Stimulated activated CD8-positive, alpha-beta memory T cell treated with anti-CD3 and anti-CD28 coated beads, Interleukin-2, amount 100 ng/mL, for 1 hour (primary cell): ENCODE measurements around the gene JUNB.
"Not testable (repeated sequence)": the region's sequence is repeated elsewhere in the genome, so short reads cannot be mapped to it uniquely, and the experiment has no call there.

ENCODE experiments used
- DNase-seq, 2 donors: peaks; one replicate each; pipeline ENCODE4 v3.0.0-alpha.2; 2020; ENCODE audit warnings: low read depth in 2 of 2

JUNB gene

GRCh38 chr19:12804051-12804450, 12.8 kb downstream of the JUNB start:
- DNase-seq = no peak

DNA sequence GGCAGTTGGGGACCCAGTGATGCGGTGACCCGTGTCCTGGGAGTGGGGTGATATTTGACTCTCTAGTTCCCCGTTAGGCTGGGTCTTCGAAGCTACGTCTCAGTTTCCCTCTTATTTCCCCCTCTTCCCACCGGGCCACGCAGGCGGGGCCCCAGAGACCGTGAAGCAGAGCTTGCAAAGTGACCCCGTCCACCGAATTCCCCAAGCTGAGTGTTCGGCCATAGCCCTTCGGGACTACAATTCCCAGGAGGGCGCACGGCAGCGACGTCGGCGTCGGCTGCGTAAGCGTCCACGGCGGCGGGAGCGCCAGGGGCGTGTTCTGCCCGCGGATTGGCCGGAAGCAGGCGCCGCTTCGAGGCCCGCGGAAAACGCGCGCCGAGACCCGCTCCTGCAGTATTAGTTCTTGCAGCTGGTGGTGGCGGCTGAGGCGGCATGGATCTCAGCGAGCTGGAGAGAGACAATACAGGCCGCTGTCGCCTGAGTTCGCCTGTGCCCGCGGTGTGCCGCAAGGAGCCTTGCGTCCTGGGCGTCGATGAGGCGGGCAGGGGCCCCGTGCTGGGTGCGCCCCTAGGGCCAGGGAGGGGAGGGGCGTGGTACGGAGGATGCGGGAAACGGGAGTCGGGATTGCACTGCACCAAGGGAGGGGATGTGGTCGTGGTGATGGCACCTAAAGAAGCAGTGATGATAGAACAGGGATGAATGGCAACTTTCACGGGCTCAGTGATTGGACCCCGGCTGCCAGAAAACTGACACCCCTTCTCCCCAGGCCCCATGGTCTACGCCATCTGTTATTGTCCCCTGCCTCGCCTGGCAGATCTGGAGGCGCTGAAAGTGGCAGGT, 15.2 kb downstream of the JUNB start, which contains the start of gene RNASEH2A:
Gene RNASEH2A, plus strand, starts transcription at position 343 of the 840 bp plus-strand sequence. Its CDS starts 90 bp downstream, at position 433.
- peak; percentile 71 to 74 for DNase-seq

DNA sequence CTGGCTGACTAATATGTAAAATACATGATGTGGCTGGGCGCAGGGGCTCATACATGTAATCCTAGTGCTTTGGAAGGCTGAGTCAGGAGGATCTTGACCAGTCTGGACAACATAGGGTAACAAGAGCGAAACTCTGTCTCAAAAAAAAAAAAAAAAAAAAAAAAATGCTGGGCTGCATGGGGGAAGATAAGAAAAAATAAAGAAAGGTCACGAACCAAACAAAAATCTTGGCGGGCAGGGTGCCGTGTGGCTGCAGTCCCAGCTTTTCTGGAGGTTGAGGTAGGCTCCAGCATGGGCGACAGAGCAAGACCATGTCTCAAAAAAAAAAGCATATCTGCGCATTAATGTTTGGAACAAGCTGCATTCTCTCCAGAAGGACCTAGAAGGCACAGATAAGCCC, 23.8 kb downstream of the JUNB start:
- no peak for DNase-seq

DNA sequence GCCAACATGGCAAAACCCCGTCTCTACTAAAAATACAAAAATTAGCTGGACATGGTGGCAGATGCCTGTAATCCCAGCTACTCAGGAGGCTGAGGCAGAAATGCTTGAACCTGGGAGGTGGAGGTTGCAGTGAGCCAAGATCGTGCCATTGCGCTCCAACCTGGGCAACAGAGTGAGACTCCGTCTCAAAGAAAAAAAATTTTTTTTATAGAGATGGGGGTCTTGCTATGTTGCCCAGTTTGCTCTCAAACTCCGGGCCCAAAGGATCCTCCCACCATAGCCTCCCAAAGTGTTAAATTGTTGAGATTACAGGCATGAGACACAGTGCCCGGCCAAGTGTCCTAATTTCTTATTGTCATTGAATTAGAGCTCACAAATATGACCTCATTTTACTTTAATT, 25.9 kb downstream of the JUNB start:
- not testable (repeated sequence) for DNase-seq

DNA sequence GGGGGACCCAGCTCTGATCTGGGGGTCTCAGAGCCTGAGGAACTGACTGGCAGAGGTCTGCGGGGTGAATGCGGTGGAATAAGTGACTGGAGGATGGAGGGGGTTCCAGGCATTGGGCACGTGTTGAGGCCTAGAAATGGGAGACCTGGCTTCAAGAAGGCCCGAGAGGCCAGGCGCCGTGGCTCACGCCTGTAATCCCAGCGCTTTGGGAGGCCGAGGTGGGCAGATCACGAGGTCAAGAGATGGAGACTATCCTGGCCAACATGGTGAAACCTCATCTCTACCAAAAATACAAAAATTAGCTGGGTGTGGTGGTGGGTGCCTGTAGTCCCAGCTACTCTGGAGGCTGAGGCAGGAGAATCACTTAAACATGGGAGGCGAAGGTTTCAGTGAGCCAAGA, 26.5 kb downstream of the JUNB start:
- DNase-seq = not testable (repeated sequence)

- no peak for DNase-seq
Measured at GRCh38 chr19:12821761-12822160, 30.5 kb downstream of the JUNB start.

DNA sequence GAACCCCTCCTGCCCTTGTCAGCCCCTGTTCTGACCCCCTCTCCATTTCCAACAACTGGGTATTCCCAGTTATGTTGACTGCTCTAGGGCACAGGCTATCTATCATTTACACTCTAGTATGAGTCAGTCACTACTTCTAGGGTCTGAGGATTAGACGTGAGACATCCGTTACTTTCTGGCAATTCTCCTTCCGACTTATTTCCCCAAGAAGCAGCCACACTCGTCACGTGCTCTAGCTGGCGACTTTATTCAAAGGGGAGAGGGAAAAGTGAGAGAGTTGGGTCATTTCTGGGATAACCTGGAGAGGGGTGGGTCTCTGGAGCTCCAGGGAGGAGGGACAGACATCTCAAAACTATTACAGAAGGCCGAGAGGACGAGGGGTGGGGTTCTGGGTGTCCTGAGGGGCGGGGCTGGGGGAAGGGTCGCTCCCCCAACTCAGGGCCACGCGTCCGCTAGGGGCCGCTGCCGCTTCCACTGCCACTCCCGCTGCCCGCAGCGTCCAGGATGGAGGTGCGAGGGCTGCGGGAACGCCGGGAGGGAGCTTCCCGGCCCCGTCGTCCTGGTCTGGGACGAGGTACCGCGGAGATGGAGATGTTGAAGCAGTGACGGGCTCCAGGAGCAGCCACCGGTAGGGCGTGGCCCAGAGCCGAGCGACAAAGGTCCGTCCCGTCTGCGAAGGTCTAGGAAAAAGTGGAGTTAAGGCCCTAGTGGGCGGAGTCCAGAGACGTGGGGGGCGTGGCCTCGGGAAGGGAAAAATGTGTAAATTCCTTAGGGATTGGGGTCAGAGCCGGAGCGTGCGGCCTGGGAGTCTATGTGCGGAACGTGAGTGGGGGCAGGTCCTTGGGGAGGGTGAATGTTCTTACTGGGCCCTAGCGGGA, 34.2 kb downstream of the JUNB start:
- DNase-seq = no peak

DNA sequence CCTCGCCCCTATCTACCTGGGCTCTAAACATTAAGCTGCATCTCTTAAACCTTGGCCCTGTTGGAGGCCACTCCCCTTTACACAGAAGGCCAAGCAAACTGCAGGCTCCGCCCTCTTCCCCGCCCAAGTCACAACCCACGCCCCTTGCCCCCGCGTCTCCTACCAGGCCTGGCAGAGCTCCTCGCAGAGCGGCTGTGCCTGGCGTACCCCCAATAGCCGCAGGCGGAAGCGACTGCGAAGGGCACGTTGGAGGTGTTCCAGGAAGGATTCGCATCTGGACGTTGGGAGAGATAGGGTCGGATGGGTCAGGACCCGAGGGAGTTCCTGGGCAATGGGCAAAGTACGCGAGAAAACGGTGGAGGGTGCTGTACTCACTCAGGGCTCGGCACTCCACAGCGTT, 37.2 kb downstream of the JUNB start:
- no peak for DNase-seq

DNA sequence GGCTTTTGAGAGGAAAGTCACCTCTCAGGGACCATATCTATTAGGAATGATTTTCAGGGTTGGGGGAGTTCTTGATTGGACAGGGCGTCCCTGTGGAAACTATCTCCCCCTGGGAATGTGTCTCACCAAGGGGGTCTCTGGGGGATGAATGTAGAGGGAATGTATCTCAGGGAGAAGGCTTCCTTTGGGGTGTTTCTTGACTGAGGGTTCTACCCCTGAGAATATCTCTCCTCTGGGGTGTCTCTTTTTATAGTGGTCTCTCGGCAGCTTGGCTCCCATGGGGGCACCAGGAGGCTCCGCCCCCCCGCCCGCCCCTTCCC, 42.1 kb downstream of the JUNB start:
- no peak for DNase-seq

GRCh38 chr19:12833738-12834565, 42.7 kb downstream of the JUNB start:
- DNase-seq = no peak

DNA sequence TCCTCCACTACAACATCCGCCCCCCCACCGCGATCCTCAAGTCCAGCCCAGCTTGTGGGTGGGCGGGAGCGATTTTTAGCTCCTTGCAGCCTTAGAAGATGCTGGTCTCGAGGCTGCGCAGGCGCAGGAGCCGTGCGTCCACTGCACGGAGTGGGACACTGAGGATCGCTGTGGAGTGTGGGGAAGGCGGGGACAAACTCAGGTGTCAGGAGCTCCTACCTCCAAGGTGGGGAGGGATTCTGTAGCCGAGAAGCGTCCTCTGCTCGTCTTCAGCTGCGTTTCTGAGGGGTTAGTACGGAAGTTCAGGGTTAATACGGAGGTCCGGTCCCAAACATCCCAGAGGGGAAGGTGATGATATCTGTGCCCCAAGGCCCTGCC, 43.3 kb downstream of the JUNB start, which contains the start of gene RTBDN:
Gene RTBDN, minus strand, starts transcription at position 14 of the 378 bp plus-strand sequence. CDS start 4,600 bp downstream, outside the sequence.
- no peak for DNase-seq

GRCh38 chr19:12834976-12835757, 43.9 kb downstream of the JUNB start:
- no peak for DNase-seq

GRCh38 chr19:12836529-12836863, 45.2 kb downstream of the JUNB start:
- no peak for DNase-seq

- no peak for DNase-seq
Measured at GRCh38 chr19:12837225-12837624, 45.9 kb downstream of the JUNB start.

DNA sequence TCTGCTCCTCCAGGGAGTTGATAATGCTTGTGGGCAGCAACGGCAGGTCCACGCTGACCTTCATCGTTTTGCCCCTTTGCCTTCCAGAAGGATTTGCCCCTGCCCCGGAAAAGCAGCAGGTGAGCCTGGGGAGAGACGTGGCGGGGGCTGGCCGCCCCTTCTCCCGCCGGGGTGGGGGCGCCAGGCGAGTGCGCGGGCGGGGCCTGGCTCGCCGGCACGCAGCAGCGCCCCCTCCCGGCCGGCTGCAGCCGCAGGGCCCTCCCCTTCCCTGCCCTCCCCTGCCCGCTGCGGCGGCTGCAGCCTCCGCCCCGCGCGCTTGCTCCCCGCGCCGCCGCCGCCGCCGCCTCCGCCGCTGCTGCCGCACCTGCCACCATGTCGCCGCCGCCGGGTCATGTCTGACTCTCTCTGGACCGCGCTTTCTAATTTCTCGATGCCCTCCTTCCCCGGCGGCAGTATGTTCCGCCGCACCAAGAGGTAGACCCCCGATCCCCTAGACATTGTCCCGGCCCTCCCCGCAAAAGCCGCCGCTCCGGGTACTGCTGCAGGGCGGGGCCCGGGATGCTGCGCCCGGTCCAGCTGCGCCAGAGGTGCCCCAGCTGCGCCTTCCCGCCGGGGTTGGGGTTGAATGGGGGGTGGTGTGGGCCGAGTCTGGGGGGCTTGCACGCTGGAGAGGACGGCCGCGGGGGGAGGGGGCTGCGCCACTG, 47.0 kb downstream of the JUNB start, which contains the start of gene MAST1:
Gene MAST1, plus strand, starts transcription at position 334 of the 704 bp plus-strand sequence. Its CDS starts 58 bp downstream, at position 392.
- no peak for DNase-seq

DNA sequence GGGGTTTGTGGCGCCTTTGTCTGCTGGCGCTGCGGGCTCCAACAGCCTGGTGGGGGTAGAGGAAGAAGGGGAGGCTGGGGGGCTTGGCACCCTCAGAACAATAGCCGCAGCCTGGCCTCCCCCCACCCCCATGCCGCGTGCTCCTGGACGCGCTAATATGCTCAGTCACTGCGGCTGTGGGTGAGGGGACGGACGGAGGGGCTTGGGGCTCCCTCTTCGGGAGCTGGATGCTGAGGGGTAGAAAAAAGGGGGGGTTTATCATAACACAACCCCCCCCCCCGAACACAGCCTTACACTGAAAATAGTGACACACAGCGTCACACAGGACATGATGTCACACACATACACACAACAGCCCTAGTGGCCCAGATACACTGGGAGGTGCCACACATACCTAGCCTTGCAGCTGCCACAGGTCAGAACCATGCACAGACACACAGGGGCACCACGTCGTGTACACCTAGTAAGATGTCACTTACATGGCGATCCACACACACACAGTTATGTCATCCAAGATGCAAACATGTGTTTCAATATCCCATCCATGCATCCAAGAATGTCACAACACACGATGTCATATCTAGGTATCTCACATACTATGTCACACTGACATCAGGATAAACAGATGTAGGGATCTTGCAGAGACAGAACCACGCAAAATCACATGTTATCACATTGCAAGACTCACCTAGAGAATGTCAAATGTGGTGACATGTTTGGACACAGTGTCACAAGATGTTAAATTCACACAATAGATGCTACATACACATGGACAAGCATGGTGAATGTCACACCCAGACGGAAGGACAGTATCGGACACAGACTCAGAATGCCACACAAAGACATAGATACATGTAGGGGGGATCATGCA, 47.8 kb downstream of the JUNB start:
- no peak for DNase-seq

DNA sequence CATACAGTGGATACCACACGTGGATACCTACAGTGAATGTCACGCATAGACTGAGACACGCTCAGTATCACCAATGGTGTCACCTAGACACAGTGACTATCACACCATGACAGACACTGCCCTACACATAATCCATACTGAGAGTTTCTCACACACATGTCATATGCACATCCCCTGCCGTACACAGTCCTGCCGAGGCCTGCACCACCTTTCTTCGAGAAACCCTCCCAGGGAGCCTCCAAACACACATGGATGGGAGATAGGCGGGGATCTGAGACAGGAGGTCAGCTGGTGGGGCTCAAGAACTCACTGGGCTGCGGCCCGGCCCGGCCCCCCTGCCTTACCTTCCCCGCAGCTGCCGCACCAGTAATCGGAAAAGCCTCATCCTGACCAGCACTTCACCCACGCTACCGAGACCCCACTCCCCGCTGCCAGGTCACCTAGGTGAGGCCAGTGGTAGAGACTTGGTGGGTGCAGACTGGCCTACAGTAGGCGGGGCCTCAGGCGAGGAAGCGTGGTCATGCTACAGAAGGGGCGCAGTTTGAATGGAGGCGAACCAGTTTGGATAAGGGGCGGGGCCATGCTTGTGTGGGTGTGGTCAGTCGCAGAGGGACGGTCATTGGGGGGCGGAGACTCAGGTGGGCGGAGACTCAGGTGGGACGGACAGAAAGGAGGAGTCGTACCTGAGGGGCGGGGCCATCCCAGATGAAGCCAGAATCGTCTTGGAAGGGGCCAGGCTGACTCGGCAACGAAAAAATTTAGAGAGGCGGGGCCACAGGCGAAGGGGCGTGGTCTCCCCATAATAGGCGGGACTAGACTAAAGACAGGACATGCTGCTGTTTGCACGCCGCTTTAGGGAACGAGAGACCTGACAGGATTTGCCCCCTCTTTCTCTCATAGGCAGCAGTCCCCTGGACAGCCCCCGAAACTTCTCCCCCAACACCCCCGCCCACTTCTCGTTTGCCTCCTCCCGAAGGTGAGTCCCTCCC, 49.1 kb downstream of the JUNB start:
- no peak for DNase-seq

- no peak for DNase-seq
Measured at GRCh38 chr19:12841094-12841493, 49.8 kb downstream of the JUNB start.
